Effector memory CD4-positive, alpha-beta T cell (primary cell): ENCODE results near the gene ZBTB20.
A peak's percentile ranks its signal among the peaks of the same experiment; 100 is the strongest.

ENCODE experiments used
- DNase-seq, 3 donors: peaks; one replicate each; pipeline ENCODE4 v3.0.0-alpha.2; 2020
- H3K27ac ChIP-seq: 2 replicates; pipeline ENCODE4 v1.7.0; 2013; ENCODE audit warnings: mild to moderate bottlenecking, low read length, moderate library complexity; ENCODE audit not compliant: insufficient read depth, poor library complexity, severe bottlenecking
- H3K27me3 ChIP-seq: replicated peaks from 2 replicates; pipeline ENCODE4 v1.7.0; 2013; ENCODE audit warnings: mild to moderate bottlenecking, low read length; ENCODE audit not compliant: insufficient read depth, control insufficient read depth, poor library complexity, severe bottlenecking
- H3K36me3 ChIP-seq: 2 replicates; pipeline ENCODE4 v1.7.0; 2013; ENCODE audit warnings: mild to moderate bottlenecking, low read length, moderate library complexity; ENCODE audit not compliant: control insufficient read depth, insufficient read depth
- H3K4me1 ChIP-seq: 2 replicates; pipeline ENCODE4 v1.7.0; 2013; ENCODE audit warnings: low read length, mild to moderate bottlenecking; ENCODE audit not compliant: control insufficient read depth, insufficient read depth, poor library complexity, severe bottlenecking
- H3K4me3 ChIP-seq: 2 replicates; pipeline ENCODE4 v1.7.0; 2013; ENCODE audit warnings: low read length, low read depth, mild to moderate bottlenecking; ENCODE audit not compliant: insufficient read depth, poor library complexity, severe bottlenecking
- H3K9me3 ChIP-seq: 2 replicates; pipeline ENCODE4 v1.7.0; 2013; ENCODE audit warnings: mild to moderate bottlenecking, low read length, moderate library complexity; ENCODE audit not compliant: control insufficient read depth

Gene ZBTB20

GRCh38 chr3:114336857-114337256, 810.2 kb downstream of the ZBTB20 start:
- H3K27me3 ChIP-seq = no peaks in the 10 kb centered on the region
- no peaks in the 10 kb centered on the region for H3K9me3 ChIP-seq
- H3K4me1 ChIP-seq = no peaks in the 10 kb centered on the region
- H3K36me3 ChIP-seq = no peaks in the 10 kb centered on the region
- no peak overlapping the region for H3K27ac ChIP-seq
- DNase-seq = no peak
- H3K4me3 ChIP-seq = no peak overlapping the region

DNA sequence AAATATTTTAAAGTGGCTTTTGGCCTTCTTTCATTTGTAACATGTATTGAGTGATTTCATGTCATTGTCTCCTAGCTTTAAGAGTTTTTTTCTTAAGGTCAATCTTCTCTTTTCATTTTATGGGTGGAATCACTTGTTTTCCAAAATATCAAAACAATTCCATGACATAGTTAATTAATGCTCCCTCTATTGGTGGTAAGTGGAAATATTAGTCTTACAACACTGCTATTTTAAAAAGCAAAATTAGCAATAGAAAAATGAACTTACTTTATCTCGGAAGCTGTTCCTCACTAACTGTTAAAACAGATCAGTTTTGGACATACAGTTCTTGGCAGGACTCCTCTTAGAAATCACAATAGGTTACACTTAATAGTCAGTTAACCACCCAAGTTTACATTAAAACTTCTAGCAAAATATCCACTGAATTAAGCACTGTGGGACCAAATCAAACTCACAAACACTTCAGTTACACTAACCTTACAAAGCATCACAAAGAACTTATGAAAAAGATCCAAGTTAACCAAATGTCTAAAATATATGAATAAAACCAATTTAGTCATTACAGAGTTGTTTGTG, 810.9 kb downstream of the ZBTB20 start:
- H3K9me3 ChIP-seq = no peaks in the 10 kb centered on the region
- DNase-seq = no peak
- no peaks in the 10 kb centered on the region for H3K4me1 ChIP-seq
- no peak overlapping the region for H3K27ac ChIP-seq
- H3K27me3 ChIP-seq = no peaks in the 10 kb centered on the region
- H3K4me3 ChIP-seq = no peak overlapping the region
- H3K36me3 ChIP-seq = no peaks in the 10 kb centered on the region

- Histone ChIP-seq H3K36me3 (no peaks in the 10 kb centered on the region), H3K27ac (no peak overlapping the region), H3K4me1 (no peaks in the 10 kb centered on the region), H3K27me3 (no peaks in the 10 kb centered on the region), H3K9me3 (no peaks in the 10 kb centered on the region), H3K4me3 (no peak overlapping the region)
- DNase-seq = no peak
Measured at GRCh38 chr3:114333923-114334240, 813.2 kb downstream of the ZBTB20 start.

- H3K36me3 ChIP-seq = no peaks in the 10 kb centered on the region
- no peaks in the 10 kb centered on the region for H3K27me3 ChIP-seq
- DNase-seq = no peak
- no peaks in the 10 kb centered on the region for H3K4me1 ChIP-seq
- H3K9me3 ChIP-seq = no peaks in the 10 kb centered on the region
- H3K4me3 ChIP-seq = no peak overlapping the region
- peak overlapping the region; percentile 18 for H3K27ac ChIP-seq
Measured at GRCh38 chr3:114333180-114333922, 813.7 kb downstream of the ZBTB20 start.

DNA sequence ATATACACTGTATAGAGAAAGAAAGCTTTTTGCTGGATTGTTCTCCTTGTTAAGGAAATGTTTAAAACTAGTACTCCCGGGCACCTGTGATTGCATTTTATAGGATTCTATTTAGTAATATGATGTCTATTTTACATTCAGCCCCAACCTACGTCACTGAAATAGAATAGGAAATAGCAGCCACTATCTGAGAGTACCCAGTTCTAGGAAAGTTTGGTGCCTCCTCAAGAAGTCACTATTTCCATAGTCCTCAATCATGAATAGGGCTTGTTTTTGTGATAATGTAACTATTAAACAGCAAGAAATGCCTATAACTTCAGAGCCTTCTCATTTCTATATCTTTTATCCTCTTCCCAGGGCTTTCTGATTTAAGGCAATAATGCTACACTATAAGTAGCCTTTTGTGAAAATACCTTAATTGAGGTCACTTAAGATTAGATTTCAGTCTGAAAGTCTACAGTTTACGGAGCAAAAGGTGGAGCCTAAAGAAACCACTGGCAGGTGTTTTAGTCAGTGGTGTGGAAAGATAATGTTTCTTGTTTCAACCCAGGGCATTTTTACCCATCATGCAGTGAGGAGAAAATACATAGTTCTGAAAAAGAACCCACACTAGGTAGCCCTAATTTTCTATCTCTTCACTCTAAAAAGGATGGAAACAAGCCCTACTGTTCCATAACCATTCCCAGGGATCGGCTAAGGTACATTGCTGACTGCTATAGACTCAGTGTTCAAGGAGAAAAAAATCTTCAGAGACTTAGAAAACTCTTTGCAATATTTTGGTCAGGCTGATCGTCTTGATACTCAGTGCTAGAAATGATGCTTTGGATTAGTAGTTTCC, 814.5 kb downstream of the ZBTB20 start:
- DNase-seq = no peak
- no peaks in the 10 kb centered on the region for H3K9me3 ChIP-seq
- no peaks in the 10 kb centered on the region for H3K36me3 ChIP-seq
- no peaks in the 10 kb centered on the region for H3K4me1 ChIP-seq
- no peaks in the 10 kb centered on the region for H3K27me3 ChIP-seq
- H3K4me3 ChIP-seq = no peak overlapping the region
- peak overlapping the region; percentile 18 for H3K27ac ChIP-seq

DNA sequence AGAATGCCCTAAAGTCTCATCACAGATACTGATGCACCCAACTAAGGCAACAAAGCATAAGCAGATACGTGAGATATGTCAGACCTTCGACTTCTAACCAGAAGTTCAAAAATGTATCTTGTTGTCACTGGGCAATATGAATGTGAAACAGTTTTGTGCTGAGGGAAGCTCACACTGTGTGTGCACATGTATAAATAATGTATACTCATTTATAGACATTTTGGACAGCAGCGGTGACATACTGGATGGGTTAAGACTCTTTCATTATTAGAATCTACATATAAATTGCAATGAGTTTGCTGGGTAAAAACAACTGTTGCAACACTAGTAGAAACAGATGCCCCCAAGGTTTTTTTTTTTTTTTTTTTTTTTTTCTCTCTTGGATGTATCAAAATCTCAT, 815.4 kb downstream of the ZBTB20 start:
- Histone ChIP-seq H3K27me3 (no peaks in the 10 kb centered on the region), H3K9me3 (no peaks in the 10 kb centered on the region), H3K4me3 (no peak overlapping the region), H3K27ac (no peak overlapping the region), H3K36me3 (no peaks in the 10 kb centered on the region), H3K4me1 (no peaks in the 10 kb centered on the region)
- no peak for DNase-seq

DNA sequence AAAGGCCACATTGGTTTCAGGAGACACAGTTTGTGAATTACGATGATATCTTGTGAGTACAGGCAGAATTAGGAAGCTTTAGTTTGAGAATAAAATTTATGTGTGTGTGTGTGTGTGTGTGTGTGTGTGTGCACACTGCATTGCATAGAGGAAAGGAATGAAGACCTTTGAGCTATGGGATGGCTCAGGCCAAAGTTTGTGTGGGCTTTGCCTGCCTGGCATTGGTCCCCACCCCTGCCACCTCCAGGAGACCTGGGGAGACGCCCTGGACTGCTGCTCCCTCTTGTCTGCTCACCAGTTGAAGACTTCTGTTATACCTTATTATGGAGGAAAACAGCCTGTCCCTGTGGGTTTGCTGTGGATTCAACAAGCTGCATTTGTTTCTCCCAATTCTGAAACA, 816.1 kb downstream of the ZBTB20 start:
- Histone ChIP-seq H3K27me3 (no peaks in the 10 kb centered on the region), H3K27ac (no peak overlapping the region), H3K4me1 (no peaks in the 10 kb centered on the region), H3K4me3 (no peak overlapping the region), H3K9me3 (no peaks in the 10 kb centered on the region), H3K36me3 (no peaks in the 10 kb centered on the region)
- DNase-seq = no peak

GRCh38 chr3:114329823-114330222, 817.3 kb downstream of the ZBTB20 start:
- Histone ChIP-seq H3K27ac (no peak overlapping the region), H3K27me3 (no peaks in the 10 kb centered on the region), H3K36me3 (no peaks in the 10 kb centered on the region), H3K9me3 (no peaks in the 10 kb centered on the region), H3K4me3 (no peak overlapping the region), H3K4me1 (no peaks in the 10 kb centered on the region)
- no peak for DNase-seq

- Histone ChIP-seq H3K4me3 (no peak overlapping the region), H3K27ac (no peak overlapping the region), H3K4me1 (no peaks in the 10 kb centered on the region), H3K27me3 (no peaks in the 10 kb centered on the region), H3K9me3 (no peaks in the 10 kb centered on the region), H3K36me3 (no peaks in the 10 kb centered on the region)
- DNase-seq = no peak
Measured at GRCh38 chr3:114328345-114328744, 818.7 kb downstream of the ZBTB20 start.

GRCh38 chr3:114327665-114328064, 819.4 kb downstream of the ZBTB20 start:
- DNase-seq = no peak
- no peaks in the 10 kb centered on the region for H3K36me3 ChIP-seq
- no peaks in the 10 kb centered on the region for H3K4me1 ChIP-seq
- H3K27ac ChIP-seq = no peak overlapping the region
- no peak overlapping the region for H3K4me3 ChIP-seq
- no peaks in the 10 kb centered on the region for H3K27me3 ChIP-seq
- no peaks in the 10 kb centered on the region for H3K9me3 ChIP-seq
